ENCODE measurements around the gene HOXA1.

DNA sequence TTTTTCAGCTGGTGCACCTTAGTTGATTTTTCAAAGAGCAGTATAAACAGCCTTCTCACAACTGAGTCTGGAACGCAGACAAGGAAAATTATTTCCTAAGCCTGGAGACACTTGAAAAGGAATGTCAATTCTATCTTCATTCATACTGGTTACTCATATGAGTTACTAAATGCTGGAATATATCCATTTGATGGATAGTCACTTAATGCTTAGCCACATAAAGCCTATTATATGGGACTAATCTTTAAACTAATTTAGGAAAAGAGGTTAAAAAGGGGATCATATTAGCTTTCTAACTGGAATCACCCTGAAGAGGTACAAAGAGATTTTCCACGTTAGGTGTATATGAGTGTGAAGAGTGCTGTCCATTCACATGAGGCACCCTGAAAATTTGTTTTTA lies 36.4 kb upstream of the HOXA1 start:
- TF ChIP-seq EP300 (IDR thresholded peaks at IDR 0.05) (no peak), MYC (IDR thresholded peaks at IDR 0.05; ENCODE audit: borderline replicate concordance, low read length) (no peak), JUNB (IDR thresholded peaks at IDR 0.05) (no peak), JUN (IDR thresholded peaks at IDR 0.05) (no peak)
- TF ChIP-seq, protein P1, sequence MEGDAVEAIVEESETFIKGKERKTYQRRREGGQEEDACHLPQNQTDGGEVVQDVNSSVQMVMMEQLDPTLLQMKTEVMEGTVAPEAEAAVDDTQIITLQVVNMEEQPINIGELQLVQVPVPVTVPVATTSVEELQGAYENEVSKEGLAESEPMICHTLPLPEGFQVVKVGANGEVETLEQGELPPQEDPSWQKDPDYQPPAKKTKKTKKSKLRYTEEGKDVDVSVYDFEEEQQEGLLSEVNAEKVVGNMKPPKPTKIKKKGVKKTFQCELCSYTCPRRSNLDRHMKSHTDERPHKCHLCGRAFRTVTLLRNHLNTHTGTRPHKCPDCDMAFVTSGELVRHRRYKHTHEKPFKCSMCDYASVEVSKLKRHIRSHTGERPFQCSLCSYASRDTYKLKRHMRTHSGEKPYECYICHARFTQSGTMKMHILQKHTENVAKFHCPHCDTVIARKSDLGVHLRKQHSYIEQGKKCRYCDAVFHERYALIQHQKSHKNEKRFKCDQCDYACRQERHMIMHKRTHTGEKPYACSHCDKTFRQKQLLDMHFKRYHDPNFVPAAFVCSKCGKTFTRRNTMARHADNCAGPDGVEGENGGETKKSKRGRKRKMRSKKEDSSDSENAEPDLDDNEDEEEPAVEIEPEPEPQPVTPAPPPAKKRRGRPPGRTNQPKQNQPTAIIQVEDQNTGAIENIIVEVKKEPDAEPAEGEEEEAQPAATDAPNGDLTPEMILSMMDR (IDR thresholded peaks at IDR 0.05): no peak
